K562 (cell line): ENCODE measurements around the gene RPS28. TPM values are rescaled to one million over a fixed set of nuclear protein-coding genes. Genes with fewer than 3 reads are reported as not detected.
A peak's percentile ranks its signal among the peaks of the same experiment; 100 is the strongest.

Source experiments
- ARID1B ChIP-seq: fragments of 450-650 bp; IDR thresholded peaks from 2 replicates; pipeline ENCODE4 v1.6.1; 2016; ENCODE audit warnings: antibody characterized with exemption, mild to moderate bottlenecking, inconsistent platforms
- BCOR ChIP-seq: fragments of 450-650 bp; IDR thresholded peaks from 2 replicates; pipeline ENCODE4 v1.6.1; 2016
- DPF2 ChIP-seq: fragments of 450-650 bp; IDR thresholded peaks from 2 replicates; pipeline ENCODE4 v1.6.1; 2016
- GTF3C2 ChIP-seq: IDR thresholded peaks from 3 replicates; pipeline ENCODE4 v1.6.1; 2011; ENCODE audit warnings: borderline replicate concordance, mild to moderate bottlenecking, moderate library complexity; ENCODE audit not compliant: insufficient read length; ENCODE audit errors: extremely low read depth
- HCFC1 ChIP-seq: IDR thresholded peaks from 2 replicates; pipeline ENCODE4 v1.6.1; 2012; ENCODE audit warnings: low read depth, low read length, improper control_type of control experiment
- L3MBTL2 ChIP-seq: fragments of 450-650 bp; IDR thresholded peaks from 2 replicates; pipeline ENCODE4 v1.6.1; 2016; ENCODE audit warnings: mild to moderate bottlenecking, moderate library complexity
- NKRF ChIP-seq: fragments of 450-650 bp; IDR thresholded peaks from 2 replicates; pipeline ENCODE4 v1.6.1; 2016; ENCODE audit warnings: borderline replicate concordance
- PKNOX1 ChIP-seq: fragments of 450-650 bp; IDR thresholded peaks from 2 replicates; pipeline ENCODE4 v1.6.1; 2016
- POLR2H ChIP-seq: IDR thresholded peaks from 2 replicates; pipeline ENCODE4 v1.6.1; 2016; ENCODE audit warnings: missing genetic modification characterization, low read depth, mild to moderate bottlenecking, control low read depth, missing compliant biosample characterization, moderate library complexity
- SNIP1 ChIP-seq: fragments of 450-650 bp; IDR thresholded peaks from 2 replicates; pipeline ENCODE4 v1.7.1; 2017; ENCODE audit warnings: low read depth, mild to moderate bottlenecking
- TOE1 ChIP-seq, 2 experiments: fragments of 450-650 bp in 1 of 2; sonication (generic) in 1 of 2; formaldehyde crosslinking in 1 of 2; IDR thresholded peaks; 2 replicates each; pipeline versions ENCODE4 v1.7.1 to v1.8.0; 2016 to 2022; ENCODE audit warnings: borderline replicate concordance in 2 of 2, mild to moderate bottlenecking in 2 of 2, antibody characterized with exemption in 1 of 2, inconsistent platforms in 1 of 2, low read depth in 1 of 2, missing genetic modification reagents in 1 of 2, moderate library complexity in 1 of 2
- VEZF1 ChIP-seq: fragments of 200-800 bp; sonication (Bioruptor generic); IDR thresholded peaks from 2 replicates; pipeline ENCODE4 v1.6.1; 2017; ENCODE audit warnings: missing genetic modification characterization, missing compliant biosample characterization
- ZBED1 ChIP-seq: IDR thresholded peaks from 2 replicates; pipeline ENCODE4 v1.6.1; 2014
- ZBTB11 ChIP-seq, 3 experiments: fragments of 200-800 bp in 1 of 3; fragments of 250-450 bp in 1 of 3; fragments of 450-650 bp in 1 of 3; sonication (Bioruptor Pico) in 1 of 3; sonication (Bioruptor generic) in 1 of 3; formaldehyde crosslinking in 1 of 3; IDR thresholded peaks; 2 replicates each; pipeline versions ENCODE4 v1.6.1 to v1.8.0; 2016 to 2022; ENCODE audit warnings: mild to moderate bottlenecking in 2 of 3, missing genetic modification characterization in 2 of 3, missing compliant biosample characterization in 1 of 3, moderate library complexity in 1 of 3
- polyA plus RNA-seq, 8 experiments: library from polyadenylated mRNA; depleted of rRNA in 4 of 8; stranded (reverse) in 5 of 8; unstranded in 3 of 8; fragments of >200 nt; fragmentation: Nextera tagmentation in 2 of 8; fragmentation: Illumina TruSeq in 1 of 8; extraction: Ambion mirVana in 2 of 8; extraction: Trizol in 1 of 8; gene quantifications; 2 replicates each; pipeline versions ENCODE4 v1.2.1 to v1.2.3, GENCODE V29; 2011 to 2014; ENCODE audit warnings: inconsistent platforms in 1 of 8, missing spikeins in 1 of 8
- total RNA-seq, 7 experiments: library from RNA; depleted of rRNA in 6 of 7; stranded (reverse); fragments of >200 nt in 6 of 7; fragmentation: Illumina TruSeq in 2 of 7; extraction: Trizol in 2 of 7; gene quantifications; 2 replicates each; pipeline versions ENCODE4 v1.2.1 to v1.2.3, GENCODE V29; 2011 to 2021; ENCODE audit warnings: low replicate concordance in 1 of 7

Gene RPS28
- total and polyA plus RNA-seq, 9 of the 15 experiments (the other 6 are each of a cell fraction or from before 2014, with no cell fraction given): 165 to 2,827 (median 1,303) TPM

- 0 out of 2 replicates have a peak, but pooled peaks have one; percentile 40 for TF ChIP-seq TOE1 (IDR thresholded peaks at IDR 0.05; ENCODE audit: borderline replicate concordance)
- TF ChIP-seq TOE1 (CRISPR knock-in tag; IDR thresholded peaks at IDR 0.05; ENCODE audit: borderline replicate concordance, low read depth): no peak
- 0 out of 6 replicates have a peak, but pooled peaks of 1 of the 3 experiments have one; percentile 35 for TF ChIP-seq ZBTB11 (CRISPR knock-in tag; IDR thresholded peaks at IDR 0.05)
- no peak for TF ChIP-seq SNIP1
- TF ChIP-seq HCFC1: no peak
- peak; percentile 83 for TF ChIP-seq ARID1B
- TF ChIP-seq BCOR: peak; percentile 95
- TF ChIP-seq NKRF: 0 out of 2 replicates have a peak, but pooled peaks have one; percentile 23
- TF ChIP-seq ZBED1: 0 out of 2 replicates have a peak, but pooled peaks have one; percentile 61
- peak; percentile 82 for TF ChIP-seq VEZF1 (CRISPR knock-in tag)
- no peak for TF ChIP-seq GTF3C2
- peak; percentile 33; the same call in 1 of the 2 replicates for TF ChIP-seq PKNOX1
- TF ChIP-seq L3MBTL2: peak; percentile 81
- no peak for TF ChIP-seq POLR2H
- TF ChIP-seq DPF2: peak; percentile 84
Measured at GRCh38 chr19:8371011-8371804, 49.9 kb downstream of the RPS28 start (continued).
